Gastroesophageal sphincter (tissue), 3 donors: ENCODE data around the gene RNF25.

Experiments used
- CTCF ChIP-seq, 4 experiments: fragments of 200-600 bp in 2 of 4; fragments of 450-650 bp in 2 of 4; sonication (generic) in 1 of 4; IDR thresholded peaks; one replicate each; pipeline ENCODE4 v1.5.1; 2017 to 2019; ENCODE audit warnings: antibody characterized with exemption in 4 of 4, mild to moderate bottlenecking in 2 of 4, moderate library complexity in 2 of 4
- POLR2A ChIP-seq, 2 donors: fragments of 450-650 bp; IDR thresholded peaks; one replicate each; pipeline ENCODE4 v1.6.1; 2017; ENCODE audit warnings: antibody characterized with exemption in 2 of 2, mild to moderate bottlenecking in 2 of 2, moderate library complexity in 1 of 2
- POLR2AphosphoS5 ChIP-seq: sonication (generic); formaldehyde crosslinking; IDR thresholded peaks from one replicate; pipeline ENCODE4 v1.6.1; 2017; ENCODE audit warnings: antibody characterized with exemption

DNA sequence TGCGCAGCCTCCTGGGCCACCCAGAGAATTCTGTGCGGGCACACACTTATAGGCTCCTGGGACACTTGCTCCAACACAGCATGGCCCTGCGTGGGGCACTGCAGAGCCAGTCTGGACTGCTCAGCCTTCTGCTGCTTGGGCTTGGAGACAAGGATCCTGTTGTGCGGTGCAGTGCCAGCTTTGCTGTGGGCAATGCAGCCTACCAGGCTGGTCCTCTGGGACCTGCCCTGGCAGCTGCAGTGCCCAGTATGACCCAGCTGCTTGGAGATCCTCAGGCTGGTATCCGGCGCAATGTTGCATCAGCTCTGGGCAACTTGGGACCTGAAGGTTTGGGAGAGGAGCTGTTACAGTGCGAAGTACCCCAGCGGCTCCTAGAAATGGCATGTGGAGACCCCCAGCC, 27.1 kb upstream of the RNF25 start:
- TF ChIP-seq CTCF (IDR thresholded peaks at IDR 0.05), result no peak
- no peak for TF ChIP-seq POLR2AphosphoS5
- no peak for TF ChIP-seq POLR2A (IDR thresholded peaks at IDR 0.05)
